NT2/D1 (cell line): ENCODE results near the gene TCERG1L.

Experiments used
- DNase-seq: peaks from one replicate; pipeline ENCODE4 v3.0.0-alpha.2; 2011; ENCODE audit warnings: low read depth, low spot score
- H3K27me3 ChIP-seq: 2 replicates; pipeline ENCODE4 v1.6.0; 2011; ENCODE audit warnings: mild to moderate bottlenecking; ENCODE audit not compliant: insufficient read length, insufficient read depth
- H3K36me3 ChIP-seq: 2 replicates; pipeline ENCODE4 v1.6.1; 2011; ENCODE audit warnings: mild to moderate bottlenecking, low read length, mixed read lengths; ENCODE audit not compliant: insufficient read depth, insufficient read length
- H3K4me1 ChIP-seq: 2 replicates; pipeline ENCODE4 v1.5.1; 2011; ENCODE audit not compliant: insufficient read depth, insufficient read length
- H3K4me3 ChIP-seq: 2 replicates; pipeline ENCODE4 v1.5.1; 2011; ENCODE audit warnings: low read depth; ENCODE audit not compliant: insufficient read length
- H3K9ac ChIP-seq: 2 replicates; pipeline ENCODE4 v1.6.0; 2011; ENCODE audit warnings: low read depth; ENCODE audit not compliant: insufficient read length
- H3K9me3 ChIP-seq: 2 replicates; pipeline ENCODE4 v1.5.1; 2011; ENCODE audit warnings: mild to moderate bottlenecking, low read length; ENCODE audit not compliant: insufficient read depth
- SUZ12 ChIP-seq: IDR thresholded peaks from 2 replicates; pipeline ENCODE4 v1.6.1; 2011; ENCODE audit not compliant: insufficient read length, insufficient read depth; ENCODE audit errors: extremely low read depth
- YY1 ChIP-seq: IDR thresholded peaks from 2 replicates; pipeline ENCODE4 v1.6.1; 2011; ENCODE audit not compliant: insufficient read length, insufficient read depth
- ZNF274 ChIP-seq: IDR thresholded peaks from 2 replicates; pipeline ENCODE4 v1.6.1; 2011; ENCODE audit warnings: mild to moderate bottlenecking, low read depth, low read length

Gene TCERG1L

DNA sequence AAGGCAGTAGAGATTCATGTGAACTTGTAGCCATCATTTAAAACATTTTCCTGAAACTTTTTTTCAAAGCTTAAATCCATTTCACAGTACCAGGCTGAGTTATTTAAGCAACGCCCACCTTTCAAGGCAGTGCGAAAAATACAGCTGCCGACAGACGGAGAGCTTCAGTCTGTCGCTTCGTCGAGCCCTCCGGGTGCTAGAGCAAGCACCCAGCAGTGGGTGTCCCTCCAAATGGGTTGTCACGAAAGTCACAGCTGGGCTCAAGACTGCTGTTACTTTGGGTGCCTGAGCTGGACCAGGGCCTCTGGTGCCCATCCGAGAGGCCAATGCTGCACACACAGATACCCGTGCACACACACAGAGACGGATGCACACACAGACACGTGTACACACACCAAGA is 135.6 kb downstream of the TCERG1L start:
- DNase-seq = no peak
- Histone ChIP-seq H3K27me3 (no peaks in the 10 kb centered on the region), H3K36me3 (no peaks in the 10 kb centered on the region), H3K4me1 (peaks cover 7% of the 10 kb centered on the region), H3K4me3 (no peak overlapping the region), H3K9me3 (no peaks in the 10 kb centered on the region), H3K9ac (no peak overlapping the region)
- TF ChIP-seq SUZ12 (no peak), YY1 (no peak), ZNF274 (no peak)

GRCh38 chr10:131174651-131175540 is 136.6 kb downstream of the TCERG1L start:
- no peaks in the 10 kb centered on the region for H3K9me3 ChIP-seq

GRCh38 chr10:131174211-131174565 is 137.3 kb downstream of the TCERG1L start:
- H3K27me3 ChIP-seq = no peaks in the 10 kb centered on the region
- no peaks in the 10 kb centered on the region for H3K9me3 ChIP-seq
- H3K4me3 ChIP-seq = no peak overlapping the region
- peaks cover 7% of the 10 kb centered on the region for H3K4me1 ChIP-seq
- DNase-seq = no peak
- no peak overlapping the region for H3K9ac ChIP-seq
- TF ChIP-seq SUZ12 (no peak), YY1 (no peak), ZNF274 (no peak)
- H3K36me3 ChIP-seq = no peaks in the 10 kb centered on the region

More at GRCh38 chr10:131174651-131175540, 136.6 kb downstream of the TCERG1L start:
- no peak for DNase-seq
- peaks cover 7% of the 10 kb centered on the region for H3K4me1 ChIP-seq
- H3K36me3 ChIP-seq = no peaks in the 10 kb centered on the region
- H3K27me3 ChIP-seq = no peaks in the 10 kb centered on the region
- no peak overlapping the region for H3K4me3 ChIP-seq
- TF ChIP-seq ZNF274 (no peak), SUZ12 (no peak), YY1 (no peak)
- H3K9ac ChIP-seq = no peak overlapping the region

- TF ChIP-seq YY1 = no peak
- TF ChIP-seq ZNF274 = no peak
- no peak for TF ChIP-seq SUZ12
- Histone ChIP-seq H3K27me3 (no peaks in the 10 kb centered on the region), H3K4me3 (no peak overlapping the region), H3K9me3 (no peaks in the 10 kb centered on the region), H3K9ac (no peak overlapping the region), H3K36me3 (no peaks in the 10 kb centered on the region), H3K4me1 (peaks cover 7% of the 10 kb centered on the region)
- no peak for DNase-seq
Observed at GRCh38 chr10:131173484-131174210, 137.9 kb downstream of the TCERG1L start.

GRCh38 chr10:131172433-131172832 is 139.1 kb downstream of the TCERG1L start:
- no peak for TF ChIP-seq YY1
- TF ChIP-seq SUZ12 = no peak
- no peak for TF ChIP-seq ZNF274
- Histone ChIP-seq H3K9me3 (no peaks in the 10 kb centered on the region), H3K4me3 (no peak overlapping the region), H3K36me3 (no peaks in the 10 kb centered on the region), H3K4me1 (peaks cover 7% of the 10 kb centered on the region), H3K27me3 (no peaks in the 10 kb centered on the region), H3K9ac (no peak overlapping the region)
- DNase-seq = no peak

DNA sequence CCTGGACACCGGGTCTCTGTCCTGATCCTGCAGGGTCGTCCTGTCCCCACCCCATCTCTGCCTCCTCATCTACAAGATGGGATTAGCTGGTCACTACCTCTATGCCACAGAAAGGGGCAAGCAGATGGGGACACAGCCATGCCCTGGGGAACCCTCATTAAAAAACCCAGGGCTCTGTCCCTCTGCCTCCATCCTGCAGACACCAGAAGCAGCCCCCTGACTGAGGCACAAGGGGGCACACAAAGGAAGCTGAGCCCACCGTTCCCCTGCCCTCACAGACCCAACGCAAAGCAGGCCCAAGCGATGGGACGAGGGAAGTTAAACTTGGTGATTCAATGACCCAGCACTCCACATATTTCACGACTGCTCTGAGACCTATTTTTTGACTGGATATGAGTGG is 142.4 kb downstream of the TCERG1L start:
- no peak for DNase-seq
- peaks cover 7% of the 10 kb centered on the region for H3K4me1 ChIP-seq
- H3K9ac ChIP-seq = no peak overlapping the region
- no peak for TF ChIP-seq SUZ12
- no peak overlapping the region for H3K4me3 ChIP-seq
- H3K27me3 ChIP-seq = no peaks in the 10 kb centered on the region
- H3K9me3 ChIP-seq = no peaks in the 10 kb centered on the region
- H3K36me3 ChIP-seq = no peaks in the 10 kb centered on the region

- Histone ChIP-seq H3K9me3 (no peaks in the 10 kb centered on the region), H3K36me3 (no peaks in the 10 kb centered on the region), H3K27me3 (no peaks in the 10 kb centered on the region), H3K9ac (no peak overlapping the region), H3K4me3 (no peak overlapping the region), H3K4me1 (no peaks in the 10 kb centered on the region)
- no peak for TF ChIP-seq ZNF274
- no peak for TF ChIP-seq SUZ12
- no peak for TF ChIP-seq YY1
- DNase-seq = no peak
Observed at GRCh38 chr10:131168238-131168875, 143.2 kb downstream of the TCERG1L start.
